Gastrocnemius medialis (tissue), 4 donors: ENCODE results near the gene NPNT.

Experiments
- POLR2A ChIP-seq, 2 donors: fragments of 450-650 bp; IDR thresholded peaks; one replicate each; pipeline ENCODE4 v1.6.1; 2017; ENCODE audit warnings: antibody characterized with exemption in 2 of 2, mild to moderate bottlenecking in 2 of 2, moderate library complexity in 2 of 2
- TF ChIP-seq, protein P1 (sequence below), 5 experiments: fragments of 450-650 bp in 3 of 5; fragments of 200-600 bp in 2 of 5; sonication (generic) in 2 of 5; IDR thresholded peaks in 4 of 5; conservative IDR thresholded peaks in 1 of 5; 1 replicate in 4 of 5; 2 replicates in 1 of 5; pipeline ENCODE4 v1.5.1; 2016 to 2019; ENCODE audit warnings: antibody characterized with exemption in 5 of 5, mild to moderate bottlenecking in 3 of 5, moderate library complexity in 3 of 5

DNA sequence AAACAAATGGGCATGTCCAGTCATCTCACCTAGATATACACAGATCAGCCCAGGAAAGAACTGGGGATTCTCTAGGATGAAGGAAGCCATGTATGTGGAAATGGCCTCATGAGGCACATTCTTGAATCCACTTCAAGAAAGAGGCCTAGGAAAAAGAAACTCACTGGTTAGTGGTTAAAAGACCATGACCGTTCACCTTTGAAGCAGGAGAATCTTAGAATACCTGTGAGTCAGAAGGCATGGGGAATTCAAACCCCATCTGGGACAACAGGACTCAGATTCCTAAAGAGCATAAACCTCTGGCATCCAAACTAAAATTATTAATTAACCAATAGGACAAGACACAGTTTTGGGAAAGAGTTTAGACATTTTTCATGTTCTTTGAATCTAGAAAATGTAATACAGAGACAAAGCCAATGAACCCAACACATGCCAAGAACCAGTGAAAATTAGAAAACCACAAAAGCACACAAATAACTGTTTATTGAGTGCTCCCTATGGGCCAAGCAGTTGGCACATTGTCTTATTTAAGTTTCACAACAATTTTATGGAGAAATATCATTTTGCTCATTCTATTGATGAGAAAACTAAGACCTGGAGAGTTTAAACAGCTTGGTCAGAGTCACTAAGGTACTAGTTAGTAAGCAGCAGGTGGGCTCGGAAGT lies 97.5 kb downstream of the NPNT start:
- TF ChIP-seq, protein P1, sequence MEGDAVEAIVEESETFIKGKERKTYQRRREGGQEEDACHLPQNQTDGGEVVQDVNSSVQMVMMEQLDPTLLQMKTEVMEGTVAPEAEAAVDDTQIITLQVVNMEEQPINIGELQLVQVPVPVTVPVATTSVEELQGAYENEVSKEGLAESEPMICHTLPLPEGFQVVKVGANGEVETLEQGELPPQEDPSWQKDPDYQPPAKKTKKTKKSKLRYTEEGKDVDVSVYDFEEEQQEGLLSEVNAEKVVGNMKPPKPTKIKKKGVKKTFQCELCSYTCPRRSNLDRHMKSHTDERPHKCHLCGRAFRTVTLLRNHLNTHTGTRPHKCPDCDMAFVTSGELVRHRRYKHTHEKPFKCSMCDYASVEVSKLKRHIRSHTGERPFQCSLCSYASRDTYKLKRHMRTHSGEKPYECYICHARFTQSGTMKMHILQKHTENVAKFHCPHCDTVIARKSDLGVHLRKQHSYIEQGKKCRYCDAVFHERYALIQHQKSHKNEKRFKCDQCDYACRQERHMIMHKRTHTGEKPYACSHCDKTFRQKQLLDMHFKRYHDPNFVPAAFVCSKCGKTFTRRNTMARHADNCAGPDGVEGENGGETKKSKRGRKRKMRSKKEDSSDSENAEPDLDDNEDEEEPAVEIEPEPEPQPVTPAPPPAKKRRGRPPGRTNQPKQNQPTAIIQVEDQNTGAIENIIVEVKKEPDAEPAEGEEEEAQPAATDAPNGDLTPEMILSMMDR (IDR thresholded peaks at IDR 0.05 in 4 of 5, conservative IDR thresholded peaks at IDR 0.05 in 1 of 5): no peak
- no peak for TF ChIP-seq POLR2A (IDR thresholded peaks at IDR 0.05)
